Muscle of arm (tissue), 12 donors: ENCODE data around the gene SF3B6. TPM values are rescaled to one million over a fixed set of nuclear protein-coding genes. Genes with fewer than 3 reads are reported as not detected.
A peak's percentile ranks its signal among the peaks of the same experiment; 100 is the strongest.
"Not testable (repeated sequence)": the region's sequence is repeated elsewhere in the genome, so short reads cannot be mapped to it uniquely, and the experiment has no call there.

Experiments
- DNase-seq: peaks from one replicate; pipeline ENCODE4 v3.0.0-alpha.2; 2013
- polyA plus RNA-seq, 12 donors: library from polyadenylated mRNA; unstranded; fragments of 120-200 nt; gene quantifications; one replicate each; pipeline ENCODE4 v1.2.1, GENCODE V29; 2013; ENCODE audit not compliant: insufficient read length in 12 of 12

The SF3B6 gene
- polyA plus RNA-seq, 12 donors: 67.7 to 139 (median 99.0) TPM; not detected in 1

GRCh38 chr2:24054366-24055010, 21.6 kb downstream of the SF3B6 start:
- no peak for DNase-seq

GRCh38 chr2:24052951-24053350, 23.2 kb downstream of the SF3B6 start:
- no peak for DNase-seq

DNA sequence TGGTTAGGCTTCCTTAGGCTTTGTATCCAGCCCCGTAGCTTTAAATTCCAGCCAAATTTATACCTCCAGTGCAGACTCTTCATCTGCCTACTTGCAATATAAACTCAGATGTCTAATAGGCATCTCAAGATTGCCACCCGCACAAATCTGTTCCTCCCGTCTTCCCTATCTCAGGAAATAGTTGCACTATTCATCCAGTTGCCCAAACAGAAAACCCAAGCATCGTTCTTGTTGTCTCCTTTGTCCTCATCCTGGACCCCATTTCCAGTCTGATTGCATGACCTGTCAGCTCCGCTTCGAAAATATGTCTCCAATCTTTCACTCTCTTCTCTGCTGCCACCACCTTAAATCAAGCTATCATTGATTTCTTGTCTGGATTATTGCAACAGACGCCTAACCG, 24.3 kb downstream of the SF3B6 start:
- no peak for DNase-seq

GRCh38 chr2:24050041-24050979, 25.8 kb downstream of the SF3B6 start:
- peak; percentile 17 for DNase-seq

DNA sequence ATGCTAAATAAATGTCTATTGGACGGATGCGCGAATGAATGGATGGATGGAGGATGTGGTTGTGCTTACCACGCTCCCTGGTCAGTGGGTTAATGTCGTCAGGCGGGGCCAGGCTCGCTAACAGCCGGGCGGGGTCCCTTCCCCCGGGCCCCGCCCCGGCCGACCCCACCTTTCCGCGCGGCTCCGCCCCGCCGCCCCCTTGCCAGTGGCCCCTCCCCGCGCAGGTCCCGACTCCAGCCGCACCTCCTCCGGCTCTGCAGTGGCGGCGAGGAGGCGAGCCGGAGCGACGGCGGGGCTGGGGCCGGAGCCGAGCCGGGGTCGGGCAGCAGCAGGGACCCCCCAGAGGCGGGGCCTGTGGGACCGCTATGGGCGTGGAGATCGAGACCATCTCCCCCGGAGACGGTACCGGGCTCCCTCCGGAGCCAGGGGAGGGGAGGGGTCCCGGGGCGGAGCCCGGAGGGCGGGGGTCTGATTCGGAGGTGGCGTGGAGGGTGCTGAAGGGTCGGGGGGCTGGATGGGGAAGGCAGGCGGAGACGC, 26.6 kb downstream of the SF3B6 start, which contains the start of gene FKBP1B:
TSS of gene FKBP1B (plus strand) at position 257 of the 537 bp plus-strand sequence. CDS start at position 366, 109 bp downstream.
- DNase-seq: peak; percentile 20

GRCh38 chr2:24048769-24049484, 27.2 kb downstream of the SF3B6 start:
- no peak for DNase-seq

DNA sequence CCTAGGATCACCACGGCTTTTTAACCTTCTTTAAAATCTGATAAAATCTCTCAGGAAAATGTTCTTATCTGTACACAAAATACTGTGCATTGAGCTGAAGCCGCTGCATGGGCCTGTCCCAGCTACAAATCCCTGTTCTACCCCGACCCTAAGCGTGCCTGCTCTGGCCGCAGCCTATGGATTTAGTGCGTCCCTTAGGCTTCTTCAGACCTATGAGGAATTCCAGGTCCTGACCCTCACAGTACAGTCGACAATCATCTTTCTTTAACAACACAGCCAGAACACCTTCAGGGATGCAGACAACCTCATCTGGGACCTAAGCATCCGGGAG, 28.5 kb downstream of the SF3B6 start:
- no peak for DNase-seq

DNA sequence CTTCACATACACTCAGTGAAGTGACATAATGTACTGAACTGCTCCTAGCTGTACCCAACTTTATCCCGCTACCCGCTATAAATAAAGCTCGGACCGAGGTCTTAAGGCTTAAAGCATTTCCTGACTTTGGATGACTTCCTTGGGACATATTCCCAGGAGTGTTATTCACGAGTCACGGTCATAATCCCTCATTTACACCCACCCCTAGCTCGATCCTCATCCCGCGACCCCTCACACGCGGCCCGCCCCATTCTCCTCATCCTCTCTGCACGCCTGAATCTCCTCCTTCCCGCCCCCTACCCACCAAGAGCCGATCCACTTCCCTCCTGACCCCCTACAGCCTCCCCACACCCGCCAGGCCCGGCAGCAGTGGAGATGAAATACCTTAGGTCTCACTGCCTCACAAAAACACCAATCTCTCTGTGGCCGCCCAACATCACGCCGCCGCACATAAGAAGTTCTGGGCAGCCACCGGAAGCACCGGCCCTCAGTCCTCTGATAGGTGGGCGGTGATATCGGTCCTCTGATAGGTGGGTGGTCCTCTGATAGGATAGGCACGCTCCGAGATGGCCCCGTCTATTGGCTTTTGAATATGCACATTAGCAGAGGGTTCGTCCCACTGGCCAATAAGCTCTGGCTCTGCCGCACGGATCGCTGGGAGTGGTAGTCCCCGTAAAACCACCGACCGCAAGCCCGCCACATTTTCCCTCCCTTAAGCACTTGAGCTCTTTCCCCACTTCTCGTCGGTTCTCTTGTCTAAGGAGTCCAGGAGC, 29.0 kb downstream of the SF3B6 start, which contains the start of gene WDCP:
TSS of gene WDCP (minus strand) at position 462 of the 773 bp plus-strand sequence. CDS start 7,897 bp downstream, outside the sequence.
- peak; percentile 96 for DNase-seq

DNA sequence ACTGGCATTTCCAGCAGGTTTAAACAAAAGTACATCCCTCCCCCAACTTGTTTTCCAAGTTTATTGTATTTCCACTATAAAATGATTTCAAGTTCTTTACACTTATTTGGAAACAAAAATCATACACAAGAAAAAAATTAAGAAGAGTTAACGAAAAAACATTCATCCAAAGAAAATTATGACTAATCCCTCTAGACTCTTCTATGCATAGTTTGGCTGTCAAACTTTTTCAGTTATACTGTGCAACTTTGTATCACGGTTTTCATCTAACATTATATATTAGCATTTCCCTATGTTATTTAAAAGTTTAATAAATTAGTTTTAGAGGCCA, 29.6 kb downstream of the SF3B6 start:
- no peak for DNase-seq

DNA sequence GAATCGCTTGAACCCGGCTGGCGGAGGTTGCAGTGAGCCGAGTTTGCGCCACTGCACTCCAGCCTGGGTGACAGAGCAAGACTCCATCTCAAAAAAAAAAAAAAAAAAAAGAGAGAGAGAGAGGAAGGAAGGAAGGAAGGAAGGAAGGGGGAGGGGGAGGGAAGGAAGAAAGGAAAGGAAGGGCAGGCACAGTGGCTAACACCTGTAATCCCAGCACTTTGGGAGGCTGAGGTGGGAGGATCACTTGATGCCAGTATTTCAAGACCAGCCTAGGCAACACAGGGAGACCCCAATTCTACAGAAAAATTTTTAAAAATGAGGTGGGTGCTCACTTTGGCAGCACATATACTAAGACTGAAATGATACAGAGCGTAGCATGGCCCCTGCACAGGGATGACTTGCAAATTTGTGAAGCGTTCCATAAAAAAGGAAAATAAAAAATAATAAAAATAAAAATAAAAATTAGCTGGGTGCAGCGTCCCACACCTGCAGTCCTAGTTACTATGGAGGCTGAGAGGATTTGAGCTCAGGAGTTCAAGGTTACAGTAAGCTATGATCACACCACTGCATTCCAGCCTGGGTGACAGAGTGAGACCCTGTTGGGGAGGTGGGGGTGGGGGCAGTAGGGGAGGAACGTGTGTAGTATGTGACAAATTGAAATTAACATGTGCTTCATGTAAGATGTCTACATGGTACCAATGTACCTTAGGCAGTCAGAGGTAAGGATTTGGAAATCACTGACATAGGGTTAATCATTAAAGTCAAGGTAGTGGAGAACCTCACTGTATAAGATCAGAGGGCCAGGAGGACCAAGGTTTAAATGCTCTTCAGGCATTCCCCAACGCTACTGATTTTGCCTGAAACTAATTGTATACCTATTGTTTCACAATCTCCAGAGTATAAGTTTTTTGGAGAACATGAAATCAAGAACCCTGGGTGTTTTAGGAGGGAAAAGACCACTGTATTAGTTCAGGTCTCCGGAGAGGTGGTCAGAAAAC, 30.3 kb downstream of the SF3B6 start:
- no peak for DNase-seq

DNA sequence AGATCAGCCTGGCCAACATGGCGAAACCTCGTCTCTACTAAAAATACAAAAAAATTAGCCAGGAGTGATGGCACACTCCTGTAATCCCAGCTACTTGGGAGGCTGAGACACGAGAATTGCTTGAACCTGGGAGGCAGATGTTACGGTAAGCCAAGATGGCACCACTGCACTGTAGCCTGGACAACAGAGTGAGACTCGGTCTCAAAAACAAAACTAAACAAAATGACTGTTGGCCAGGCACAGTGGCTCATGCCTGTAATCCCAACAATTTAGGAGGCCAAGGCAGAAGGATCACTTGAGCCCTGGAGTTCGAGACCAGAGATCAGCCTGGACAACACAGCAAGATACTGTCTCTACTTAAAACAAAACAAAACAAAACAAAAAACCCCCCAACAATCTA, 33.0 kb downstream of the SF3B6 start:
- not testable (repeated sequence) for DNase-seq

DNA sequence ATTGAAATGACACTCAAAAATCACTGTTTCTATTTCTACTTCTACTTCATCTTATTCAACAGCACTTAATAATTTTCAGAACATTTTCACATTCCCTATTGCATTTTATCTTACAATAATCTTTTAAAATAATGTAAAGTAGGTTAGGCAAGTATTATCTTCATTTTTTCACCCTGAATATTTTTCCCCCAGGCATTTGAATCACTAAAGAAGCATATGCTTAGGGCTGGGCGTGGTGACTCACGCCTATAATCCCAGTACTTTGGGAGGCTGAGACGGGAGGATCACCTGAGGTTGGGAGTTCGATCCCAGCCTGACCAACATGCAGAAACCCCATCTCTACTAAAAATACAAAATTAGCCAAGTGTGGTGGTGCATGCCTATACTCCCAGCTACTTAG, 35.6 kb downstream of the SF3B6 start:
- no peak for DNase-seq

GRCh38 chr2:24038786-24039499, 37.2 kb downstream of the SF3B6 start:
- DNase-seq: no peak

GRCh38 chr2:24026233-24026632, 49.9 kb downstream of the SF3B6 start:
- no peak for DNase-seq

GRCh38 chr2:24024996-24025663, 51.0 kb downstream of the SF3B6 start:
- DNase-seq: no peak

GRCh38 chr2:24024018-24024417, 52.1 kb downstream of the SF3B6 start:
- DNase-seq: no peak

DNA sequence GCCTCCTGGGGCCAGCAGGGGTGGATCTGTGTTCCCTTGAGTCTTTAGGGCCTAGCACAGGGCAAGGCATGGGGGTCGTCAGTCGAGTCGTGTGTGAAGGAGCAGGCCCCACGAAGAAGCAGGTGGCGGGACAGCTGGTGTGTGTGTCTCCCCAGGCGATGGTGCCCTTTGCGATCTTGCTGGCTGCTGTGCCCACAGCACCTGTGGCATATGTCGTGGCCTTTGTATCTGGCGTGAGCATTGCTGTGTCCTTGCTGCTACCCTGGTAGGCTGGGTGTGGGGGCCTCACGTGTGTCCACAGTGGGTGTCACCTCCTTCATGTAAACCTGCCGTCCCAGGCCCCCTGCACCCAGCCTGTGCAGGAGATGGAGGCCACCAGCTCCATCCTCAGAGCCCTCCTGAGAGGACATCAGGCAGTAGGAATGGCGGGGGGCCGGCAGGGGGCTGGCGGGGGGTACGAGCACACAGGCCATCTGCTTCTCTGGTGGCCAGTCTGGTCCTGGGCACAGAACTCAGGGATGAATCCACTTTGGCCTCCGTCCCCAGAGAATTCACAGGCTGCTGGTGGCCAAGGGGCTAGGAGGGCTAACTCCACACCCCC, 53.1 kb downstream of the SF3B6 start:
- DNase-seq: no peak

DNA sequence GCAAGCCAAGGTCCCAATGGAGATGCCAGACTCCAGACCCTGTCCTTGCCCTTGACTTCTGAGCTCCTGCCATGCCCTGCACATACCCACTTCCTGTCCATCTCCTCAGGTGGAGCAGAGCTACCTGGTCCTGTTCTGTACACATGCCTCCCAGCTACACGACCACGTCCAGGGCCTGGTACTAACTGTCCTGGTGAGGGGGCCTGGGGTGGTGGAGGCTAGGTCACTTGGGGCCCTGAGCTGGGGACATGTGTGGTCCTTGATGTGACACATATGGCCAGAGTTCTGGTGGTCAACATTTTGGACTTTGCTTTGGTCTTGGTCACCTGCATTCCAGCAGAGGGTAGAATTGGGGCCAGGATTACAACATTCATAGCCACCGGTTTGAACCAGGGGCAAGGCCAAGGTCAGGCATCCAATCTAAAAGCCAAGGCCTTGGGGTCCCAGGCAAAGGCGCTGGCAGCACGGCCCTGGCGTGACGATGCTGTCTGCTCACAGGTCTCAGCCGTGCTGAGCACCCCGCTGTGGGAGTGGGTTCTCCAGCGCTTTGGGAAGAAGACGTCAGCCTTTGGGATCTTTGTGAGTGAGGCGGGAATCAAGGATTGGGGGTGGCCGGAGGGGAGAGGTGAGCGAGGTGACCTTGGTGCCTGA, 53.7 kb downstream of the SF3B6 start:
- DNase-seq: no peak
